ENCODE results near the gene DNAJC11.

Gene DNAJC11

GRCh38 chr1:6597777-6598131 is 103.9 kb downstream of the DNAJC11 start:
- DNase-seq = no peak

DNA sequence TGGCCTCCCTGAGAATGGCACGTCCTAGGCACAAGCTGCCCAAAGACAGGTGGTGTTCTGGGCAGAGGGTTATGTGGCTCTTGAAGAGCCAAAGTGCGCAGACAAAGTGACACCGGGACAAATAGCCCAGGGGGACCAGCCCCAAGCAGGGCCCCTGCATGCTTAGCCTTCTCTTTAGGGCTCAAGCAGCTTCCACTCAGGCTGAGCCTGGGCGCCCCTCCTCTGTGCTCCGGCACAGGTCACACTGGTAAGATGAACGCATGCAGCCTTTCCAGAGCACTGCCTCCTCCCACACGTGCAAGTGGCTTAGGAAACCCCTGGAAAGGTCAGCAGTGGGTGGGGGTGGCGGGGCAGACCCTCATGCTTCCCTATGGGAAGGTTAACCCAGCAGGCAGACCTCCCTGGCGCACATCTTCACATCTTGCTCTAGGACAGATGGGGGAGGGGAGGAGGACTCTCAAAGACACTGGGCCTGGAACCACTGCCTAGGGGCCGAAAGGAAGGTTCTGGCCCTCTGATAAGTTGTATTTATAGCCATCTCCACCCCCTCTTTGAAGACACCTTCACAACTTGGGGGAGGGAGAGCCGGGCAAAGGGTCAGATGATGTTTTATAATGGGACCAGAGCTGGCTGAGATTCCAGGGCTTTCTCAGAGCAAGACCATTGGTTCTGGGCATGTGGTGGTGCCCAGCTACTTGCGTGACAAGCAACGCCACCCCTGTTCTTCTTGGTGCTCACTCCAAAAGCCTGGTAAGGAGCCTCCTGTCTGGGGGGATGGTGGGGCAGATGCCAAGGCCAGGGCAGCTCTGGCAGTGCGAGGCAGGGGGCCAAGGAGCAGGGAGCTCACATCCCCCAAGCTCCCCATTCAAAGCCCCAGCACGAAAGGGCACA is 104.5 kb downstream of the DNAJC11 start:
- no peak for DNase-seq

GRCh38 chr1:6596351-6596750 is 105.3 kb downstream of the DNAJC11 start:
- no peak for DNase-seq

- DNase-seq = no peak
Observed at GRCh38 chr1:6594977-6595740, 106.5 kb downstream of the DNAJC11 start.

- DNase-seq = no peak
Observed at GRCh38 chr1:6593810-6594209, 107.8 kb downstream of the DNAJC11 start.

DNA sequence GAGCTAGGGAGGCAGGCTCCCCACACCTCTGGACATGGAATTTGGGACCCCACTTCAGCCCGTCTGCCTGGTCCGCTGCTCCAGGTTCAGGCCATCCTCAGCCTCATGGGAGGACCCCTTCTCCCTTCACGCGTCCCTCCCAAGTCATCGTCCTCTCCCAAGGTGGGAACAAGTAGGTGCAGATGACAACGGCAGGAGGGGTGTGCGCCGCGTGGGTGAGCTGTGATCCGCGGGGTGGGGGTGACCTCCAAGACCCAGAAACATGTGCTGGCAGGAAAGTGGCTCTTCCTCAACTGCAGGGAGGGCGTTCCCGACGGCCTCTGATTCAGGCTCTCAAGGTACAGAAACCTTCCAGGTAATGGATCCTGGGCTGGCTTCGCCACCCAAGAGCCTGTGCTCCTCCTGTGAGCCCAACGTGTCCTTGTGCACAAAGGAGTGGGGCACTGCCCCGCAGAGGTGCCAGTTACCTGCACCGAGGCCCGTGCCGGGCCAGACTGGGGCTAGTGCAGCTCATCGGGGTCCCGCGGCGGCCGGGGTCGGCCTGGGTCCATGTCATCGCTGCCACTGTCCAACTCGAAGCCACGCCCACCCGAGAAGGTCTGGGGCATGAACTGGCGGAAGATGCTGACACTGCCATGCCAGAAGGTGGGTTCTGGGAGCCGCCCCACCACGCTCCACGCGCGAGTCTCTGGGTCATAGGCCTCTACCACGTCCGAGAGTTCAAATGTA is 108.6 kb downstream of the DNAJC11 start:
- no peak for DNase-seq

DNA sequence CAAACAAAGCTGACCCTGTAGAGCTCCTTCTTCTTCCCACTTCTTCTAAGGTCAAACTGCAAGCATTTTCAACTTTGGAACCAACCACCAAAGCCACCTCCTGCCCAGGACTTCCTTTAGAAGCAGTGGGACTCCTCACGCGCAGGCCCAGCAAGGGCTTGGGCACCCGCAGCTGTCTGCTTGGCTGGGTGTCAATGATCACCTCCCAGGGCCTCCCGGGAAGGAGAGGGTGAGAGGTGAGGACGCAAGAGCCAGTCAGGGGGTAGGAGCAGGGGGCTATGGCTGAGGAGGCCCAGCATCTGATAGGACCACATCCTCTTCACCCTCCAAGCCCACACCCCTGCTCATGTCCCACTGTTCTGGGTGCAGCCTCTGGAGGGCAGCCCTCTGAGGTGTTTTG is 109.2 kb downstream of the DNAJC11 start:
- no peak for DNase-seq

DNA sequence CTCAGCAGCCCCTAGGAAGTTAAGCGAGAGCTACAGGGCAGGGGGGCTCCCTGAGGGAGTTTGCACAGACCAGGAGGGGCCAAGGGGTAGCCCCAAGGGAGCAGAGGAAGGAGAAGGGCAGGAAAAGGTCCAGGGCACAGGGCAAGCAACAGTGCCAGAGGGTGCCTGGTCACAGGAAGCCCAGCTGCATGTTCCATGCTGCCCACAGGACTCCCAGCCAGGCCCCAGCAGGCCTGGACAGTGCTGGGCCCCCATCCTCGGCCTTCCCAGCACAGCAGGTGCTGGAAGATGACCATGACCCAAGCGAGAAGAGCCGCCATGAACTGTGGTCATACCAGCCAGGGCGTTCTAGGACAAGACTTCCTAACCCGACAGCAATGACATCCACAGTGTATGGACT is 110.0 kb downstream of the DNAJC11 start:
- DNase-seq = no peak

DNA sequence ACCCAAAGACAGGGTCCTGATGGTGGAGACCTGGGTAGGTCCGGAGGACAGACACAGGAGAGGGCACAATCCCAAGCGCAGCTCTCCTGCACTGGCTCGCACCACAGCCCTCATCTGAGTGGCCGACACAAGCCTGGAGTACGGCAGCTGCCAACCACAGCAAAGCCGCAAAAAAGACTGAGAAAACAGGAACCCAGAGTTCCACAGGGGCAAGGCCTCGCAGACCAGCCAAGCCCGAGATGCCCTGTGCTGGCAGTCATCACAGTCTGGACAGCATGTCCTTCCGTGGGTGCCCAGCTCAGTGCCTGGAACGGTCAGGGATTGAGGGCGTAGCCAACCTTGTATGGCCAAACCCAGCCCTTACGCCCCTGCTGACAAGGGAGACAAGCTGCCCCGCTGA is 110.4 kb downstream of the DNAJC11 start:
- DNase-seq = no peak

- no peak for DNase-seq
Observed at GRCh38 chr1:6590046-6590445, 111.6 kb downstream of the DNAJC11 start.

DNA sequence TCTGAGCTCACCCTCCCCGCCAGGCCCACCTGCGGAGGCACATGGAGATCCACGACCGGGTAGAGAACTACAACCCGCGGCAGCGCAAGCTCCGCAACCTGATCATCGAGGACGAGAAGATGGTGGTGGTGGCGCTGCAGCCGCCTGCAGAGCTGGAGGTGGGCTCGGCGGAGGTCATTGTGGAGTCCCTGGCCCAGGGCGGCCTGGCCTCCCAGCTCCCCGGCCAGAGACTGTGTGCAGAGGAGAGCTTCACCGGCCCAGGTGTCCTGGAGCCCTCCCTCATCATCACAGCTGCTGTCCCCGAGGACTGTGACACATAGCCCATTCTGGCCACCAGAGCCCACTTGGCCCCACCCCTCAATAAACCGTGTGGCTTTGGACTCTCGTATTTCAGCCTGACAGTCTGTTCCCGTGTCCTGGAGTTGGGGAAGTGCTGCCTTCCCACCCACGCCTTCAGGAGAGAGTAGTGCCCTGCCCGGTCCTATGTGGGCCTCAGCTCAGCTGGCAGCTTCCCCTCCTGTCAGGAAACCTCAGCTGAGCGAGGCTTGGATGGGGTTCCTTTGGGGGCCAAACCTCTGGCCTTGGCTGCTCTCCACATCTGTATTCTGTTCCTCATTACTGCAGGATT is 112.6 kb downstream of the DNAJC11 start:
- DNase-seq = no peak

GRCh38 chr1:6588128-6588892 is 113.3 kb downstream of the DNAJC11 start:
- no peak for DNase-seq

DNA sequence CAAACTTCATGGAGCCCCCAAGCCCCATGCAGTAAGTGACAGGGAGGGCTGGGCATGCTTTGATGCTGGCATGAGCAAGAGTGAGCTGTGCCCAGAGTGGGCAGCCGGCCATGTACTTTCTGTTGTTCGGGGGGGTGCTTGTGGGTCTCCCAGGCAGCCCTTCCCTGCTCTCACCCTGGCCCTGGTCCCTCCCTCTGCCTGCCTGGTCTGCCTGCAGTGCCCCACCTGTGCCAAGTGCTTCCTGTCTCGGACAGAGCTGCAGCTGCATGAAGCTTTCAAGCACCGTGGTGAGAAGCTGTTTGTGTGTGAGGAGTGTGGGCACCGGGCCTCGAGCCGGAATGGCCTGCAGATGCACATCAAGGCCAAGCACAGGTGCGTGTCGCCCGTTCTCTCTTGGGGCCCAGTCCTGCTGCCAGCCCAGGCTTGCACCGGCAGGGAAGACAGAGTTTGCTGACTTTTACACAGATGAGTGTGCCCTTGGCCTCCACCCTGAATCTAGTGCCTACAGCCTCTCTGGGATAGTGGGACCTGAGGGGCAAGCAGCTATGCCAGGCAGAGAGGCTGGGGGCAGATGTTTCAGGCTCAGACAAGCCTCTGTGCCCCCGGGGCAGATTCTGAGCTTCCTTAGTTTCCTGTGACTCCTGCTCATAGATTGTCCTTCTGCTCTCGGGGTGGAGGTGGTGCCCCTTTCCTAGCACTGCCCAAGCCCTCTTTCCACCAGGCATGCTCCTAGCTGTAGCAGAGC is 114.2 kb downstream of the DNAJC11 start:
- DNase-seq = no peak

DNA sequence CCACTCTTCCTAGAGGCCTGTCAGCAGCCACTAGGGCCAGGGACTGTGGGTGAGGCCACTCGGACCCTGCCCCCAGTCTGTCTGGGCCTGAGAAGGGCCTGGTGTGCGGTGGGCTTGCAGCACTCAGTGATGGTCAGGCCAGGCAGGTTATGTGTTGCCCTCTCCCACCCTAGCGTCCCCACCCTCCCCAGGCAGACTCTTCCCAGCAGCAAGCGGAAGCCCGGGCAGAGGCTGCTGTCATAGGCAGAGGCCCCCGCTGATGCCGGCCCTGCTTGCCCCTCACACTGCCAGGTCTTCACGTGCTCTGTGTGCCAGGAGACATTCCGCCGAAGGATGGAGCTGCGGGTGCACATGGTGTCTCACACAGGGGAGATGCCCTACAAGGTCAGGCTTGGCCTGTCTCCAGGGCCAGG is 115.2 kb downstream of the DNAJC11 start:
- DNase-seq = no peak

- no peak for DNase-seq
Observed at GRCh38 chr1:6585841-6586240, 115.8 kb downstream of the DNAJC11 start.

GRCh38 chr1:6585081-6585722 is 116.4 kb downstream of the DNAJC11 start:
- no peak for DNase-seq
